T-helper 22 cell (primary cell): Measurements from ENCODE around the gene MRPS10.
"Not testable (repeated sequence)": the region's sequence is repeated elsewhere in the genome, so short reads cannot be mapped to it uniquely, and the experiment has no call there.

Experiments
- DNase-seq: peaks from one replicate; pipeline ENCODE4 v3.0.0-alpha.2; 2020; ENCODE audit warnings: low read depth

Gene MRPS10

GRCh38 chr6:42207559-42207958 lies 10.1 kb downstream of the MRPS10 start:
- not testable (repeated sequence) for DNase-seq

GRCh38 chr6:42204768-42205282 lies 12.8 kb downstream of the MRPS10 start:
- no peak for DNase-seq

- DNase-seq: no peak
Observed at GRCh38 chr6:42203183-42203582, 14.5 kb downstream of the MRPS10 start.

- not testable (repeated sequence) for DNase-seq
Observed at GRCh38 chr6:42202131-42202915, 15.3 kb downstream of the MRPS10 start.

GRCh38 chr6:42201382-42201781 lies 16.3 kb downstream of the MRPS10 start:
- no peak for DNase-seq

- DNase-seq: no peak
Observed at GRCh38 chr6:42200035-42200434, 17.6 kb downstream of the MRPS10 start.

GRCh38 chr6:42199106-42199981 lies 18.3 kb downstream of the MRPS10 start:
- no peak for DNase-seq

- DNase-seq: no peak
Observed at GRCh38 chr6:42197555-42198362, 19.9 kb downstream of the MRPS10 start.

- no peak for DNase-seq
Observed at GRCh38 chr6:42195415-42195814, 22.2 kb downstream of the MRPS10 start.

- DNase-seq: no peak
Observed at GRCh38 chr6:42194056-42194455, 23.6 kb downstream of the MRPS10 start.

- no peak for DNase-seq
Observed at GRCh38 chr6:42193491-42193894, 24.2 kb downstream of the MRPS10 start.

- DNase-seq: not testable (repeated sequence)
Observed at GRCh38 chr6:42192385-42192784, 25.3 kb downstream of the MRPS10 start.

GRCh38 chr6:42190554-42191183 lies 27.0 kb downstream of the MRPS10 start:
- DNase-seq: no peak

GRCh38 chr6:42188406-42188805 lies 29.3 kb downstream of the MRPS10 start:
- no peak for DNase-seq

GRCh38 chr6:42185597-42185996 lies 32.1 kb downstream of the MRPS10 start:
- DNase-seq: no peak

- DNase-seq: no peak
Observed at GRCh38 chr6:42184475-42184874, 33.2 kb downstream of the MRPS10 start.

- DNase-seq: no peak
Observed at GRCh38 chr6:42182101-42182500, 35.6 kb downstream of the MRPS10 start.

- DNase-seq: no peak
Observed at GRCh38 chr6:42179945-42180313, 37.7 kb downstream of the MRPS10 start.

GRCh38 chr6:42179261-42179944 lies 38.3 kb downstream of the MRPS10 start:
- DNase-seq: no peak

GRCh38 chr6:42177514-42178364 lies 39.9 kb downstream of the MRPS10 start:
- DNase-seq: no peak
